HUDEP-2 (cell line): ENCODE data around the gene LRTM2.
A peak's percentile ranks its signal among the peaks of the same experiment; 100 is the strongest.

ENCODE experiments used
- DNase-seq, 76 experiments: peaks; one replicate each; lab custom pipeline; 2025; ENCODE audit not compliant: unreplicated experiment in 76 of 76; lab: John Stamatoyannopoulos, UW

The LRTM2 gene

GRCh38 chr12:1820191-1820895 lies at the start of gene LRTM2:
TSS of gene LRTM2 (plus strand) at chr12:1820565. CDS start at chr12:1828149, 7,584 bp downstream.
- DNase-seq: no peak

GRCh38 chr12:1773937-1774655 lies 46.3 kb upstream of the LRTM2 start:
- DNase-seq: no peak

GRCh38 chr12:1776170-1776921 lies 44.0 kb upstream of the LRTM2 start:
- peak in 16 of 76 experiments; percentile 2 to 51 (median 26) for DNase-seq

GRCh38 chr12:1777798-1778197 lies 42.6 kb upstream of the LRTM2 start:
- no peak for DNase-seq

GRCh38 chr12:1778911-1779310 lies 41.5 kb upstream of the LRTM2 start:
- no peak for DNase-seq

GRCh38 chr12:1779783-1780182 lies 40.6 kb upstream of the LRTM2 start:
- DNase-seq: no peak

GRCh38 chr12:1781772-1782171 lies 38.6 kb upstream of the LRTM2 start:
- DNase-seq: no peak

GRCh38 chr12:1782215-1782614 lies 38.1 kb upstream of the LRTM2 start:
- no peak for DNase-seq

GRCh38 chr12:1787714-1788113 lies 32.7 kb upstream of the LRTM2 start:
- no peak for DNase-seq

- peak in 1 of 76 experiments; percentile 5 for DNase-seq
These were observed 29.9 kb upstream of the LRTM2 start for GRCh38 chr12:1790444-1790843.

- DNase-seq: peak in 55 of 76 experiments; percentile 11 to 68 (median 40)
These were observed 29.1 kb upstream of the LRTM2 start for GRCh38 chr12:1791104-1791841.

GRCh38 chr12:1792406-1792805 lies 28.0 kb upstream of the LRTM2 start:
- DNase-seq: no peak

GRCh38 chr12:1793426-1794210 lies 26.7 kb upstream of the LRTM2 start:
- DNase-seq: no peak

- no peak for DNase-seq
These were observed 25.8 kb upstream of the LRTM2 start for GRCh38 chr12:1794440-1795090.

- no peak for DNase-seq
These were observed 25.1 kb upstream of the LRTM2 start for GRCh38 chr12:1795221-1795784.

GRCh38 chr12:1795785-1796514 lies 24.4 kb upstream of the LRTM2 start:
- peak in 75 of 76 experiments; percentile 26 to 96 (median 91) for DNase-seq

- peak in 32 of 76 experiments; percentile 17 to 67 (median 32) for DNase-seq
These were observed 23.8 kb upstream of the LRTM2 start for GRCh38 chr12:1796515-1797010.
